Ascending aorta (tissue), 2 donors: ENCODE results near the gene PTPMT1. TPM values are rescaled to one million over a fixed set of nuclear protein-coding genes. Genes with fewer than 3 reads are reported as not detected.
A peak's percentile ranks its signal among the peaks of the same experiment; 100 is the strongest.

Experiments used
- DNase-seq, 2 donors: peaks; one replicate each; pipeline ENCODE4 v3.0.0-alpha.2; 2019; ENCODE audit warnings: low spot score in 2 of 2
- H3K27ac ChIP-seq, 2 donors: fragments of 200-600 bp; sonication (generic); one replicate each; pipeline ENCODE4 v1.5.1; 2016 to 2017; ENCODE audit warnings: mild to moderate bottlenecking in 1 of 2
- H3K27me3 ChIP-seq: fragments of 200-600 bp; sonication (generic); one replicate; pipeline ENCODE4 v1.5.1; 2017
- H3K36me3 ChIP-seq, 2 donors: fragments of 200-600 bp; sonication (generic); one replicate each; pipeline ENCODE4 v1.5.1; 2016
- H3K4me1 ChIP-seq, 2 donors: fragments of 200-600 bp; sonication (generic); one replicate each; pipeline ENCODE4 v1.5.1; 2016 to 2017; ENCODE audit warnings: mild to moderate bottlenecking in 1 of 2
- H3K4me3 ChIP-seq, 2 donors: fragments of 200-600 bp; sonication (generic); one replicate each; pipeline ENCODE4 v1.5.1; 2016 to 2017; ENCODE audit warnings: mild to moderate bottlenecking in 1 of 2
- H3K9me3 ChIP-seq, 2 donors: fragments of 200-600 bp; sonication (generic); one replicate each; pipeline ENCODE4 v1.5.1; 2016
- intact Hi-C: fragments of 100-400 bp; cut with DNase I; formaldehyde crosslinking; loops from one replicate; pipeline ENCODE4 v1.15.1; 2023
- total RNA-seq: library from RNA; depleted of rRNA; stranded (reverse); fragments of >200 nt; gene quantifications from one replicate; pipeline ENCODE4 v1.1.0, GENCODE V29; 2016
- TF ChIP-seq, protein P1 (sequence below), 3 experiments: fragments of 200-600 bp in 2 of 3; fragments of 450-650 bp in 1 of 3; sonication (generic) in 2 of 3; IDR thresholded peaks; one replicate each; pipeline ENCODE4 v1.5.1; 2016 to 2019; ENCODE audit warnings: antibody characterized with exemption in 3 of 3, mild to moderate bottlenecking in 1 of 3, moderate library complexity in 1 of 3

PTPMT1 gene
- total RNA-seq, 1 donor from 2014 or later: 215 TPM

DNA sequence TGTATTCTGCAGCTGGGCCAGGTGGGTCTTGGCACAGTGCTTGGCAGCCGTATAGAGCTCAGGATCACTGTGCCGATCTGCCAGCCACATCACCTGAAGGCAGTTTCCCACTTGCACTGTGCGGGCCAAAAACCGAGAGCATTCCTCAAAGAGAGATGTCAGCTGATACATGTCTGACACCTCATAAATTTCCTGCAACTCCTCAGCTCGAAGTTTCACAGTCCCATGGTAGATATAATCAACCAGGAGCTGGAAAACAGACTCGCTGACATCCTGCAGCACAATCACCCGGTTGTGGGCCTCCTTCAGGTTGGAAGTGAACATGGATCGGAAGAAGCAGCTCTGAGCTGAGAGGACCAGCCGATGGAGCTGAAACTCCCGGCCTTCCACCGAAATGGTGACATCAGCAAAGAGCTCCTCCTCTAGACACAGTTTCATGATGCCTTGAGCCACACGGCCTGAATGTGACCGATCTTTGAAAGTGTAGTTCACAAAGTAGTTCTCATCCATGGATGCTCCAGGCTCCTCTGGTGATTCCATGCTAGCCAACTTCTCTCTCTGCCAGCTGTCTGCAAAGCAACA, 12.2 kb downstream of the PTPMT1 start:
- intact Hi-C loops: loop anchor here (2.0 to 5.0 kb wide), 4 partner anchors 25 to 190 kb away; partner anchors contain the start of genes CELF1, FNBP4, MTCH2 and SLC39A13
- no peaks in the 10 kb centered on the region for H3K9me3 ChIP-seq
- H3K27ac ChIP-seq: peak overlapping the region in 1 of 2 donors; percentile 75
- TF ChIP-seq, protein P1, sequence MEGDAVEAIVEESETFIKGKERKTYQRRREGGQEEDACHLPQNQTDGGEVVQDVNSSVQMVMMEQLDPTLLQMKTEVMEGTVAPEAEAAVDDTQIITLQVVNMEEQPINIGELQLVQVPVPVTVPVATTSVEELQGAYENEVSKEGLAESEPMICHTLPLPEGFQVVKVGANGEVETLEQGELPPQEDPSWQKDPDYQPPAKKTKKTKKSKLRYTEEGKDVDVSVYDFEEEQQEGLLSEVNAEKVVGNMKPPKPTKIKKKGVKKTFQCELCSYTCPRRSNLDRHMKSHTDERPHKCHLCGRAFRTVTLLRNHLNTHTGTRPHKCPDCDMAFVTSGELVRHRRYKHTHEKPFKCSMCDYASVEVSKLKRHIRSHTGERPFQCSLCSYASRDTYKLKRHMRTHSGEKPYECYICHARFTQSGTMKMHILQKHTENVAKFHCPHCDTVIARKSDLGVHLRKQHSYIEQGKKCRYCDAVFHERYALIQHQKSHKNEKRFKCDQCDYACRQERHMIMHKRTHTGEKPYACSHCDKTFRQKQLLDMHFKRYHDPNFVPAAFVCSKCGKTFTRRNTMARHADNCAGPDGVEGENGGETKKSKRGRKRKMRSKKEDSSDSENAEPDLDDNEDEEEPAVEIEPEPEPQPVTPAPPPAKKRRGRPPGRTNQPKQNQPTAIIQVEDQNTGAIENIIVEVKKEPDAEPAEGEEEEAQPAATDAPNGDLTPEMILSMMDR (IDR thresholded peaks at IDR 0.05): no peak
- H3K36me3 ChIP-seq: peaks cover 44 to 50% of the 10 kb centered on the region in 2 donors
- H3K4me3 ChIP-seq: peak overlapping the region; percentile 74 to 93
- DNase-seq: no peak
- H3K27me3 ChIP-seq: no peaks in the 10 kb centered on the region
- peaks cover 14 to 15% of the 10 kb centered on the region in 2 donors for H3K4me1 ChIP-seq

DNA sequence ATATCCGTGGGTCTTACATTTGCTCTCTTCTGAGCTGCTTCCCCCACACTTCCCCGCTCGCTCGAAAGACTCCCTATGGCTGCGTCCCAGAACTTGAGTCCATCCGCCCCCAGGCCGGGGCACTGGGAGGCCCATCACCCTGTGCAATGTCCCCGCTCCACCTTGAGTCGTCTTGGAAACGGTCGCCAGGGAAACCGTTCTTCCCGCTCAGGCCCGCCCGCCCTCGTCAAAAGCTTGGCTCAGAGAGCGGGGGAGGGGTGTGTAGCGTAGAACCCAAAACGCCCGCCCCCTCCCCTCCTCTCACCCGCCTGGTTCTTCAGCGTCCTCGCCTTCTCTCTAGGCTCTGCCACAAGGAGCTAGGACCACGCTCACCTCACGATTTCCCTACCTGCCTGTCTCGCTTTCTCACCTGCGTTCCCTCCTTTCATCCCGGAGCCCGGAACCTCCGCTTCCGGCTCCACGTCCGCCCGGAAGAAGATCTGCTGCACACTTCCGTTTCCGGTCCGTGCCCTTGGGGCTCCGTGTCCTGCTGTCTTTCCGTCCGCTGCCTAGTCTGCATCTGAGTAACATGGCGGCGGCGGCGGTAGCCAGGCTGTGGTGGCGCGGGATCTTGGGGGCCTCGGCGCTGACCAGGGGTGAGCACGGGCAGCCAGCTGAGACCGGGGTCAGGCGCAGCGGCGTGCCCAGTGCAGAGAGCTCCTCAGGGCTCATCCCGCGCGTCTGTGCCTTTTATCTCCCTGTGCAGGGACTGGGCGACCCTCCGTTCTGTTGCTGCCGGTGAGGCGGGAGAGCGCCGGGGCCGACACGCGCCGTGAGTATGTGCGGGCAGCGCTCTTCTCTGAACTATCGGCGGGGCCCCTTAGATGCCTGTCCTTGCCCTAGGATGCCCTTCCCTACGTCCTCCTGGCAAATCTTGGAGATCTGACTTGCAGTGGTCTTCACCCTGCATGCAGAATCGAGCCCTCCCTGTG, 13.4 kb downstream of the PTPMT1 start, which contains the start of the genes KBTBD4 and NDUFS3:
Gene KBTBD4 (minus strand): TSS at position 447 of the 971 bp plus-strand sequence. CDS start 19 bp downstream, at position 428.
Gene NDUFS3 (plus strand): TSS at position 551 of the 971 bp plus-strand sequence. CDS start 18 bp downstream, at position 569.
- Histone ChIP-seq H3K27me3 (no peaks in the 10 kb centered on the region), H3K4me1 (peaks cover 14 to 15% of the 10 kb centered on the region in 2 donors), H3K27ac (peak within 1 kb of the TSS; percentile 75 to 83), H3K4me3 (peak within 1 kb of the TSS; percentile 74 to 93), H3K36me3 (peaks cover 44 to 51% of the 10 kb centered on the region in 2 donors), H3K9me3 (no peaks in the 10 kb centered on the region)
- TF ChIP-seq, protein P1 (IDR thresholded peaks at IDR 0.05): no peak
- peak; percentile 57 to 92 for DNase-seq
- intact Hi-C loops: loop anchor here (2.0 to 5.0 kb wide), 4 partner anchors 26 to 188 kb away; partner anchors contain the start of genes CELF1, FNBP4, MTCH2 and SLC39A13

DNA sequence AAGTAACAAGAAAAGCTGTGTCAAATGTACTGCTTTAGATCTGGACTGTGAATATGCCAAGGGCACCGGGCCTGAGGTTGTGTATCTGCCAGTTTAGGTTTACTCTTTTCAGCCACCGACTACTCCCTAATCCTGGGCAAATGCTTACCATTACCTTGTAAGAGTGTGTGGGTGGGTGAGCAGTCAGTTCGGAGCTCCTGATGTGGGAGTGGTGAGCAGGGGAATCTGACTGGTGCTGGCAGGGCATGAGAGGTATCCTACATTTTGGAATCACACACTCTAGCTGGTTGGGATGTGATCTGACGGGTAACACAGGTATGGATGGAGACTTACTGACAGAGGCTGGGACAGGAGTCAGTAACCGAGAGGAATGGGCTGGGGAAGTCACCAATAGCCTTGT, 18.4 kb downstream of the PTPMT1 start:
- no peaks in the 10 kb centered on the region for H3K9me3 ChIP-seq
- H3K4me1 ChIP-seq: peaks cover 3 to 4% of the 10 kb centered on the region in 2 donors
- H3K4me3 ChIP-seq: no peak overlapping the region
- H3K27ac ChIP-seq: no peak overlapping the region
- H3K27me3 ChIP-seq: no peaks in the 10 kb centered on the region
- peaks cover 38 to 43% of the 10 kb centered on the region in 2 donors for H3K36me3 ChIP-seq
- TF ChIP-seq, protein P1 (IDR thresholded peaks at IDR 0.05): no peak
- no peak for DNase-seq
- intact Hi-C loops: no loop called here

DNA sequence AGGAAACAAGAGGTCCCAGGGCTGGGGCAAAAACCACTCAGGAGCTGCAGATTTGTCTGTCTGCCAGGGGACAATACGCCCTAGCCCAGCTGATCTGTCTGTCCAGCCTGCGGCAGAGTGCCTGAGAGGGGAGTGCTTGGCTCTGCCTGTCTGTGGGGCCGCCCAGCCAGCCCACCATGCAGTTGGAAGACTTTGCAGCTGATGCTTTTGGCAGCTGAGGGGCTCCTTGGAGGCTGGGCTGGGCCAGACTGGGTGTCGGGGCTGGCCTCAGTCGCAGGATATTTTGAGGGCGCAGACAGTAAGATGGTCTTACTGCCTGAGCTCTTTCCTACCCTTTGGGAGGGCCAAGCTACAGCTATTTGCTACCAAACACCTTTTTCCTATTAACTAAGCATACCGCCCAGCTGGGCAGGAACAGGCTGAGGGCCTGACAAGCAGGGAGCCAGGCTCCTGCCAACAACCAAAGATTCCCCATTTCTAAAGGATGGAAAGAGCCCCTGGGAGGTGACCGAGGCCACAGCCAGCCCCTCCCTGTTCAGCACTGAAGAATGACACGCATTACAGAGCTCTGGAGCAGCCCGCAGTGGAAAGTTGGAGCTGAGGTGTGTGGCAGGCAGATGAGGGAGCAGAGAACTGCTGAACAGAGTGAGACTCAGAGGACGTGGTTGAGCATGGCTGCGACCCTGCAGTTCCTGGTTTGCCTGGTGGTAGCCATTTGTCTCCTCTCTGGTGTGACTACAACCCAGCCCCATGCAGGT, 20.9 kb downstream of the PTPMT1 start, which contains the start of gene FAM180B:
Gene FAM180B (plus strand): TSS at position 581 of the 758 bp plus-strand sequence. CDS start 91 bp downstream, at position 672.
- Histone ChIP-seq H3K9me3 (no peaks in the 10 kb centered on the region), H3K36me3 (peaks cover 30 to 37% of the 10 kb centered on the region in 2 donors), H3K27ac (no peak within 1 kb of the TSS), H3K27me3 (no peaks in the 10 kb centered on the region), H3K4me1 (no peaks in the 10 kb centered on the region), H3K4me3 (no peak within 1 kb of the TSS)
- TF ChIP-seq, protein P1 (IDR thresholded peaks at IDR 0.05): no peak
- intact Hi-C loops: no loop called here
- DNase-seq: no peak
